Measurements from ENCODE around the gene PRC1.

- TF ChIP-seq CTCF (conservative IDR thresholded peaks at IDR 0.05) (no peak), ZFX (IDR thresholded peaks at IDR 0.05) (no peak)
These were observed 20.1 kb downstream of the PRC1 start for GRCh38 chr15:90974216-90974615.

All from C4-2B (cell line).